ENCODE data around the gene EMC9.

Gene EMC9

DNA sequence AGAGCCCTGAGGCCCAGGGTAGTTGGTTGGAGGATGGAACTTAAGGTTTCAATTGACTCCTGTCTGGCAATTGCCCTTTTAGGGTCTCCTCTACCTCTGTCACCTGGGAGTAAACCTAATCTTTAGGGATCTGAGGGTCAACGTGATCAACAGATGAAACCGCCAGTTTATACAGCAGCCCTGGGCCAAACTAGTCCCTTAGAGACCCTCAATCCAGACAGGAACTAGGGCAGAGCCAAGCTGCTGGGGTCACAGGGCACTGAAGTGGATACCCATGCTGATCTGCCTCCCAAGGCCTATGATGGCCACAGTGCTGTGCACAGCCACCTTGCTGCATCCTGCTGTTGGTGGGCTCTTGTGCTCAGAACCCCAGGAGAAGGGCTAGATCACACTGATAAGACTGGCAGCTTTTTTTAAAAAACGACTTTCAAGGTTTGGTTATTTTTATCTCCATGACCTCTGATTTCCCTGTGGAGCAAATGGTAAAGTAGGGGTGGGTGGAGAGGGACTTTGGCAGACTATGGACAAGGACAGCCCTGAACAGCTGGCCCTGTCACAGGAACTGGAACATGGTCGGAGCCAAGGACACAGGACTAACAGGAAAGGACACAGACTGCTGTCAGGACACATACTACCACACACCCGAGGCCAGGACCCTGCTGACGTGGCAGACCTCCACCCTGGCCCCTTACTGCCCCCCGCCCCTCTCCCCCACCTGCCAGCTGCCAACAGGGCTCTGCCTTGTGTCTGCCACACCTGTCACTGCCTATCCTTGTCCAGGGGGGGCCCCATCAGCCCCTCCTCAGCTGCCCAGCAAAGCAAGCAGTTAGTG lies 10.5 kb downstream of the EMC9 start:
- no peak for DNase-seq

DNA sequence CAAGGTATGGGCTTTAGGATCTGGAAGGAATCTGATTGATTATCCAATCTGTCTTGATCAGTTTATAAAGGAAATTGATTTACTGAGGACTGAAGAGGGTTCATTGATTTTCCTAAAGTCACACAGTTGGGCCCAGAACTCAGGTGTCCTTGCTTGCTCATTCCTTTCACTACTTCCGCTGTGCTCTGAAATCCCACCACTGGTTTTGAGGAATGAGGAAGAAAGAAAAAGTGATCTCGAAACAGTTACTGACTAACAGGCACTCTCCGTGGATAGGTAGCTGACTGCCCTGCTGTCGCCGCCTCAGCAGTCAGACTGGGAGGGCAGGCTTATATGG lies 11.0 kb downstream of the EMC9 start, which contains the start of gene FITM1:
Gene FITM1, plus strand, starts transcription at position 280 of the 337 bp plus-strand sequence. CDS start 905 bp downstream, outside the sequence.
- DNase-seq = no peak

DNA sequence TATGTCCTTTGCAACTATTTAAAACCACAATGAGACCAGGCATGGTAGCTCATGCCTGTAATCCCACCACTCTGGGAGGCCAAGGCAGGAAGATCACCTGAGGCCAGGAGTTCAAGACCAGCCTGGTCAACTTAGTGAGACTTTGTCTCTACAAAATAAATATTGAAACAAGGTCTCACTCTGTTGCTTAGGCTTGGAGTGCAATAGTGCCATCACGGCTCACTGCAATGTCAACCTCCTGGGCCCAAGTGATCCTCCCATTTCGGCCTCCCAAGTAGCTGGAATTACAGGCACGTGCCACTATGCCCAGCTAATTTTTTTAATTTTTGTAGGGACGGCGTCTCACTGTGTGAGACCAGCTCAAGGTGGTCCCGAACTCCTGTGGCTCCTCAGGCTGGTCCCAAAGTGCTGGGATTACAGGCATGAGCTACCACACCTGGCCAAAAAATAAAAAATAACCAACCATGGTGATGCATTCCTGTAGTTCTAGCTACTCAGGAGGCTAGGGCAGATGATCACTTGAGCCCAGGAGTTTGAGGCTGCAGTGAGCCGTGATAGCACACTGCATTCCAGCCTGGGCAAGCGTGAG lies 11.9 kb downstream of the EMC9 start:
- no peak for DNase-seq

DNA sequence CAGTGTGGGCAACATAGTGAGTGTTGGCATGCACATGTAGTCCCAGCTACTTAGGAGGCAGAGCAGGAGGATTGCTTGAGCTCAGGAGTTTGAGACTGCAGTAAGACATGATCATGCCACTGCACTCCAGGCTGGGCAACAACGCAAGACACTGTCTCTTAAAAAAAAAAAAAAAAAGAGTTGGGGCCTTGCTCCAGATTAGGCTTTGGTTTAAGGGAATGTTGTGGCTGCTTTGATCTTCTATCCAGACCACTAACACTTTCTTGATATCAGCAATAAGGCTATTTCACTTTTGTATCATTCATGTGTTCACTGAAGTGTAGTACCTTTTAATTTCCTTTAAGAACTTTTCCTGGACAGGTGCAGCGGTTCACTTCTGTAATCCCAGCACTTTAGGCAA lies 13.7 kb downstream of the EMC9 start:
- no peak for DNase-seq

DNA sequence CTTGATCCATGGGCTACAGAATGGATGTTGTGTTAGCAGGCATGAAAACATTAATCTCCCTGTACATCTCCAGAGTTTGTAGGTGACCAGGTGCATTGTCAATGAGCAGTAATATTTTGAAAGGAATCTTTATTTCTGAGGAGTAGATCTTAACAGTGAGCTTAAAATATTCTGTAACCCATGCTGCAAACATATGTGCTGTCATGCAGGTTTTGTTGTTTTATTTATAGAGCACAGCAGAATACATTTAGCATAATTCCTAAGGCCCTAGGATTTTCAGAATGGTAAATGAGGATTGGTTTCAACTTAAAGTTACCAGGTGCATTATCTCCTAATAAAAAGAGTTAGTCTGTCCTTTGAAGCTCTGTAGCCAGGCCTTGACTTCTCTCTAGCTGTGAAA lies 14.5 kb downstream of the EMC9 start:
- DNase-seq = no peak

DNA sequence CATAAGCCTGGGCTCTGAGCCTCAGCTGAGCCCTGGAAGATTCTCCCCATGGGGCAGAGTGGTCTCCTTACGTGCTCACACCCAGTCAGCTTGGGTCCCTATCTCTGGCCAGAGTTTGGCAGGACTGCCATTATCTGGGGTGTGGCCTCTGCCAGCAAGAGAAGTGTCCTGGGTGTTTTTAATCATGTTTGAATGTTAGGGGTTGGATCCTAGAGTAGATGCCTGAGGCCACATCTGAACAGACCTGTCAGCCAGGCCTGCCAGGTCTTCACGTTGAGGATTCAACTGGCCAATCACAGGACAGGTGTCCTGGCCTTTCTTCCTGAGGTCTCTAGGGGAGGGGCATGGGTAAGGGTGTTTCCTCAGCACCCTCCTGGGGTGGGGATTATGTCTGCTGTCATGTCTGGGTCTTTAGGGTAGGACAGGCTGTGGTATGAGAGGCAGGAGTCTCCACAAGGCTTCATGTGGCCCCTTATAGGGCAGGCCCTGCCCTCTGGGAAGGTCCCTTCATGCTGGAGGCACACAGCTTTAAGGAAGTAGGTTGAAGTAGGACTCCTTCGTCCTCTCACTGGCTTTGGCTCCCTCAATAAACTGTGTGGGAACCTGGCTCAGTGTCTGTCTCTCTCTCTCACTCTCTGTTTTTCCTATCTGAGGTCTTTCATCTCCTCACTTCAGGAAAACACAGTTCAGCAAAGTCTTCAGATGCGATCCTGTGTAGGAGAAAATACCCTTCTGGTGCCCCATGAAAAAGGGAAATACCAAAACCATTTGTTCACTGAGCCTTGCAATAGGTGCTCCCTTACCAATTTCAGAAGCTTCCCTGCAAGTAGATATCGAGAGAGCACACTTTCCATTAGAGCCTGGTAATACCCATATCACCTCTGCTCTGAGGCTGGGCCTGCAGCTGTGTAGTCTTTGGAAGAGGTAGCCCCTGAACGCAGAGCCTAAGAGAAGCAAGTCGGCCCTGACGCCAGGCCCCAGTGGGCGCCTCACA lies 17.7 kb downstream of the EMC9 start:
- DNase-seq = no peak

DNA sequence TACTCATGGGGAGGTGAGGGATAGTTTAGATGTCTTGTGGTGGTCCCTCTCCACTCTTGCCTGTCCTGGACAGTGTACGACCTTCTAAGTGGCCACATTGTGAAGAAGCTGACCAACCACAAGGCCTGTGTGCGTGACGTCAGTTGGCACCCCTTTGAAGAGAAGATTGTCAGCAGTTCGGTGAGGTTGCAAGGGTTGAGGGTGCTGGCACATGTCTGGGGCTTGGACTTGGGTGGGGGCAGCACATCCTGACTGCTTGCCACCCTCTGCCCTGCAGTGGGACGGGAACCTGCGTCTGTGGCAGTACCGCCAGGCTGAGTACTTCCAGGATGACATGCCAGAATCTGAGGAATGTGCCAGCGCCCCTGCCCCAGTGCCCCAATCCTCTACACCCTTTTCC lies 18.5 kb downstream of the EMC9 start:
- no peak for DNase-seq

DNA sequence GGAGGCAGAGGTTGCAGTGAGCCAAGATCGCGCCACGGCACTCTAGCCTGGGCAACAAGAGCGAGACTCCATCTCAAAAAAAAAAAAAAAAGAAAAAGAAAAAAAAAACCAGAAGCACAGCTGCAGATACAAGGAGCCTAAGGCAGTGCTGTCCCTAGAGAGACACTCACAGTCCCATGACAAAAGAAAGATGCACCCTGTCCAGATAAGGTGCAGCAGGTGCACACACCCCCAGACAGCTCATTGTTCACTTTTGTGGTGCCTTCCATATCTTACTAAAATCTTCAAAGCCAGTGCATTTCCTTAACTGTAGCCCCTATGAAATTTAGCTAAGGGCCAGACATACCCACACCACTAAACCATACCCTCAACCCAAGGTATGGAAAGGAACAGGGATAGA lies 19.0 kb downstream of the EMC9 start:
- no peak for DNase-seq

DNA sequence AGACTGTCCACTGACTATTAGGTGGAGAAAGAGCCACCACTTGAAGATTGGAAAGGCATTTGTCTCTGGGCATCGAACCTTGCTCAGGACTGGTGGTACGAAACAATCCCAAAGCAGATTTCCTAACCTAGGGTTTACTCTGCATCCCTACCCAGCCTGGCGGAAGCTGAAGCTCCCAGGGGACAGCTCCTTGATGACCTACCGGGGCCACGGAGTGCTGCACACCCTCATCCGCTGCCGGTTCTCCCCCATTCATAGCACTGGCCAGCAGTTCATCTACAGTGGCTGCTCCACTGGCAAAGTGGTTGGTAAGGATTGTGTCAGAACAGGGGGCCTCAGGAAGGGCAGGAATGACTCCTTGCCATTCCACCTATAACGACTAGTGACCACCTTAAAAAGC lies 20.2 kb downstream of the EMC9 start:
- no peak for DNase-seq

DNA sequence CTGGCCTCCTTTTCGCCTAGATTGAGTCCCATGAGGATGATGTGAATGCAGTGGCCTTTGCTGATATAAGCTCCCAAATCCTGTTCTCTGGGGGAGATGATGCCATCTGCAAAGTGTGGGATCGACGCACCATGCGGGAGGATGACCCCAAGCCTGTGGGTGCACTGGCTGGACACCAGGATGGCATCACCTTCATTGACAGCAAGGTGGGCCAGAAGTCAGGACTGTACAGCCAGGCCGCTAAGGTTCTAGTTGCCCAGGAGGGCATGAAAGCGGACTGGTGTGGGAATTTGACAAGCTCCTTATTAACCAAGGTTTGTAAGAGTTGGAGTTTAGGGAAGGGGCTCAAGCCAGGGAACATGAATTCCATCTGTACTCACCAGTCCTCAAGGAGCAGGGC lies 21.7 kb downstream of the EMC9 start:
- no peak for DNase-seq

DNA sequence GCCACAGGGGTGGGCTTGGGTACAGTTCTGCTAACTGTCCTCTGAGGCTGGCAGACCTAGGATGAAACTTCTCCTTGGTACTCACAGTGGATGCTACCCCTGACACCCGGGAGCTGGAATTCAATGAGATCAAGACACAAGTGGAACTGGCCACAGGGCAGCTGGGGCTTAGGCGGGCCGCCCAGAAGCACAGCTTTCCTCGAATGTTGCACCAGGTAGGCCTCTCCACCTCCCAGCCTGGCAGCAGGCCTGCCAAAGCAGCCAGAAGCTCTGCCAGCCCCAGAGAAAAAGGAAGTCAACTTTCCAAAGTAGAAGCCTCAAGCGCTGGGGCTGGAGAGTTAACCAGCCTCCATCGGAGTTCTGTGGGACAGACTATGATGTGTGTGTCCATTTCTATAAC lies 24.2 kb downstream of the EMC9 start:
- no peak for DNase-seq

DNA sequence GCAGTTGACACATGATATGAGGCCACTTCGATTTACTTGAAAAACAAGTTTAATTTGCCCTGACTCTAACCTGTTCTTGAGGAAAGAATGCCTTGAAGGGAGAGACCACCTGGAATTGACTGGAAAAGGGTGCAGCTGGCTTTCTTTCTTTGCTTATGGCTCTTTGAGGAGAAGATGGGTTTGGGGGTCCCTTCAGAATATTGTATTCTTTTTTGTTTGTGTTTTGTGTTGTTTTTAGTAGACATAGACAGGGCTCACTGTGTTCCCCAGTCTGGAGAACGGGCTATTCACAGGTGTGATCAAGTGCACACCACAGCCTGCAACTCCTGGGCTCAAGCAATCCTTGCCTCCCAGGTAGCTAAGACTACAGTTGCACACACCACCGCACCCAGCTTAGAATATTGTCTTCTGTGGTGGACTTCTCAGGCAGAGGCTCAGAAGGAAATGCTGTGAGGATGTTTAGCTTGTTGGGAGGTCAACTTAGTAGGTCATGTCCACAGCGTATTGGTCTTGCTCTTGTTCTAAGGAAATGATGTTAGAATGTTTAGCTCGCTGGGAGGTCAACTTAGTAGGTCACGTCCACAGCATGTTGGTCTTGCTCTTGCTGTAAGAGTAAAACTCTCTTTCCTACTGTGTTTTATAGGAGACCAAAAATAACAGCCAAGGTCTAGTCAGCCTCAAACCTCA lies 25.1 kb downstream of the EMC9 start:
- no peak for DNase-seq

DNA sequence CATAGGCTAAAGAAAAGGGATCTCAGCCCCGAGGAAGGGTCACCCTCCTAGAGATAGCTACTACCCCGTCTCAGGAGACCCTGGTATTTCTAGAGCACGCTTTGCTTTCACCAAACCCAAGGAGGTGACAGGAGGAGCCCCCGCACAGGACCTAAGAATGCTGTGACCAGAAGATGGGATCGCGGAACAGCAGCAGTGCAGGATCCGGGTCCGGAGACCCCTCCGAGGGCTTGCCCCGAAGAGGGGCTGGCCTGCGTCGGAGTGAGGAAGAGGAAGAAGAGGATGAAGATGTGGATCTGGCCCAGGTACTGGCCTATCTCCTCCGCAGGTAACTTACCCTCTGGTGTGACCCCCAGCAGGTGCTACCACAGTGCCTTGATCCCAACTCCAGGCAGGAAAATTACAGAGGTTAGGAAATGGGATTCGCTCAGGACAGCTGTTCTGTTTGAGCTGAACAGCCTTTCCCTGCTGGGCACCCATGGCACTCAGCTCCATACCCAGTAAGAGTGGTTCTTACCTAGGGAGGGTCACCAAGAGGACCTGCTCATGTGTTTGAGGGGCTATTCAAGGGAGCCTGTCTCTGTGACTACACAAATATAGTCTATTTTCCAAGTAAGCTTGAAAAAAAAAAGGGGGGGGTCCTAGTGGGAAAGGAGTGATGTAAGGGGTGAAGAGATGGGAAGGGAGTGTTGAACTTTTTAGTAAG lies 25.8 kb downstream of the EMC9 start:
- DNase-seq = no peak

DNA sequence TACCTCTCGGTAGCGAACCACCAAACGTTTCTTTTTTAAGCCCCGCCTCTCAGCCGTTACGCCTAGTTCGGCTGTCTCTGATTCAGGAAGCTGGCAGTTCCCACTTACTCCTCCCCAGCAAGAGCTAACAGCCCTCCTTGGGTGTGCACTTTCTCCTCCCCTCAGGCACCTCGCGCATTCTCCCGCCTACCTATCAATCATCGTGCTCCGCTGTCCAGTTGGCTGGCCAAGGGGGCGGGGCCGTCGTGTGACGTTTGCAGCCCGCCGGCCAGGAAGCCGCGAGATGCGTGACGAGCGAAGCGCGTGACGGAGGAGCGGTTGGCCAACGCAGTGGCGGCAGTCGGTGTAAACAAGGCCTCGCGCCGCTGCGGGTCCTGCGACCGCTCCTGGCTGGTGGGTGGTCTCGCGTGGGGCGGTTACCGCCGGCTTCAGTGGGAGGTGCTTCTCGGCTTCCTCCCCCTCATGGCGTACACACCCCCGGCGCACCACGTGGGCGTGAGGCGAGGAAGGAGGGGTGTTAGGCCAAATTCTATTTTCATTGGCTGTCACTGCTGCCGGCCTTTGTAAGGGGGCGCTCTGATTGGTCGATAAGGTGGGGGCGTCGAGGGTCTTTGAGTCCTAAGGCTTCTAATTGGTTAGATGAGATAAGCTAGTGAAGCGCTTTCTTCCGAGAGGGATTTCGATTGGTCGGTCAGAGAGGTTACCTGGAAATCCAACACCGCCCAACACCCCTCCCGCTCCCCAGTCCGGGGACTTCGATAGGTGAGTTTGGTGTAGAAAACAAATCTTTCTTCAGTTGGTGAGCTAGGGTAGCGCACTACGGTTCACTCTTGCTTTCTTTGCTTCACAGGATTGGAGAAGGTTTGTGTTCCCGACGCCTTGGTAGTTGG lies 26.6 kb downstream of the EMC9 start, which contains the start of the genes DCAF11 and NRL:
Gene DCAF11, plus strand, starts transcription at position 246 of the 890 bp plus-strand sequence. CDS start 818 bp downstream, outside the sequence.
Gene NRL, minus strand, starts transcription at position 418 of the 890 bp plus-strand sequence. CDS start 32,101 bp downstream, outside the sequence.
- peak; percentile 100 for DNase-seq

DNA sequence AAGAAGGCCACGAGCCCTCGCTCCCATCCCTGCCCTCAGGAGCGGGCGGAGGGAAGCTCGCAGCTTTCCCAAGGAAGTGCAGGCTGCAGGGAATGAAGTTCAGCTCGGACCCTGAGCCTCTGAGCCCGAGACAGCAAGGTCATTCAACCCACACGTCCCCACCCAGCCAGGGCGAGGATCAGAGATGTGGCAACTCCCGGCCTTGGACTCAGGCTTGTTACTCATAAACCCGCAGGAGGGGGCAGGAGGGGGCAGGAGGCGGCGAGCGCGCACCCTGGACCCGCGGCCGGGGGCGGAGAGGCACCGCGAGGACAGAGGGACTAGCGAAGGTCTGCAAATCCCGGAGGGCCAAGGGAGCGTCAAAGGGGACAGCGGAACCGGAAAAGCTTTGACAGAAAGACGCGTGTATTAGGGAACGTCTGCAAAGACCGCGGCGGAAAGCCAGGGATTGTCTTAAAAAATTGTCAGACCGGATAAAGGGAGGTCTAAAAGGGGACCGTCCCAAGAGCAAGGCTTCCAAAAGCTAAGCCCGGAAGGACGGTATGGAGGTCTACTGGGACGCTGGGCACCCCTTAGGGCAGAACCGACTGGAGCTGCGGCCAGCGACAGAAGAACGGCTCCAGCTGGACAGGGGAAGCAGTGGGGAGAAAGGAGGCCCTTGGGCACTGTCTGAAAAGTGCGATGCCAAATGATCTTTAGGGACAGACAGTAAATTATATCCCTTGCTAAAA lies 27.4 kb downstream of the EMC9 start:
- DNase-seq = peak; percentile 89

DNA sequence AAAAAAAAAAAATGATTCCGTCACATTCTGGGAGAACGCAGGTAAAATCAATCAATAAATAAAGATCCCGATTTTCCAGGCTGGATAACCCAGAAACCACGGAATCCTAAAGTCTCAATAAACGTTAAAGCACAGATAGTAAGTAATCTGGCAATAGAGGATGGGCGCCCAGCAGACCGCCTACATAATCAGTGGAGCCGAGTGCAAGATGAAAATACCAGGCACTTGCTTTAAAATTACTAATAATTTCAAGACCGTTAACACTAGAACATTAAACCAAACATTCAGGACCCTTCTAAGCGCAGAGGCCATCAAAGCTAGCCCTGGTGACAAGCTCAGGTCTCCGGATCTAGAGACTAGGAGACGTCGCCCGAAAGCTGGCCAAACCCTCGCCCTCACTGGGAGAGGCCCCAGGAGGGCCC lies 28.0 kb downstream of the EMC9 start:
- DNase-seq = no peak

DNA sequence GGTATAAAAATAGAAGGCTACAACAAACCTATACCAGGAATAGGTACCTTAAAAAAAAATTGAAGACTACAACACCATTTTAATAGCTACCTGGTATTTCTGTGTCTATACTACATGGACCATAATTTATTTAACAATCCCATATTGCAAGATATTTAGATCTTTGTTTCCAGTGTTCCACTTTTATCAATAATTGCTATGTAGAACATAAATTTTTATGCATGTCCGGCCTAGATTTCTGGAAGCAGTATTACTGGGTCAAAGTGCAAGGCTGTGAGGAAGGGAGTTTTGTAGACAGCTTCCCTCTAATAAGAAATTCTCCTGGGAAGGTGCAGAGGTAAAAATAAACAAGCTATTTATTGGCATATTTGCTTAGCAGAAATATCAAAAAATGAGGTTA lies 30.9 kb downstream of the EMC9 start:
- no peak for DNase-seq

DNA sequence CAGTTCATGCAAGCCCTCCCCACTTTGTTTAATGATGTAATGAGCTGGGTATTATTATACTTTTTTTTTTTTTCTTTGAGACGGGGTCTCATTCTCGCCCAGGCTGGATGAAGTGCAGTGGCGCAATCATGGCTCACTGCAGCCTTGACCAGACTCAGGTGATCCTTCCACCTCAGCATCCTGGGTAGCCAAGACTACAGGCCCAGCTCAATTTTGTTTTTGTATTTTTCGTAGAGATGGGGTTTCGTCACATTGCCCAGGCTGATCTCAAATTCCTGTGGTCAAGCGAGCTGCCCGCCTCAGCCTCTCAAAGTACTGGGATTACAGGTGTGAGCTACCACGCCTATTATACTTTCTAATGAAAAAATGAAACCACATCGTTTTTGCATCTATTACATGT lies 31.3 kb downstream of the EMC9 start:
- no peak for DNase-seq

DNA sequence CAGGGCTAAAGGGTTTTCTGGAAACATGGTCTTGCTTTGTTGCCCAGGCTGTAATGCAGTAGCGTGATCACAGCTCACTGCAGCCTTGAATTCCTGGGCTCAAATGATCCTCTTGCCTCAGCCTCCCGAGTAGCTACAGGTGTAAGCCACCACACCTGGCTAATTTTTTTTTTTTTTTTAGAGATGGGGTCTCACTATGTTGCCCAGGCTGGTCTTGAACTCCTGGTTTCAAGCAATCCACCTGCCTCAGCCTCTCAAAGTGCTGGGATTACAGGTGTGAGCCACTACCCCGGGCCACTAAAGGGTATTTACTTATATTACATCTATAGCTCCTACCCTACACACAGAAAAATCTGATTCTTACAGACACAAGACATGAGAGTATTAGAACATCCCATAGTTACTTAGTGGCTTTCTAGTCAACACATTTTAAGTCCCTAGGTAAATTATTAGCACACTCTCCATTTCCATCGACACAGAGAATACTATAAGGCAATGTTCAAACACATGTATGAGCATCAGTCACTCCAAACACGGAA lies 33.0 kb downstream of the EMC9 start:
- no peak for DNase-seq

All from fibroblast of skin of abdomen (primary cell).